ENCODE data around the gene MAN2B1. TPM values are rescaled to one million over a fixed set of nuclear protein-coding genes. Genes with fewer than 3 reads are reported as not detected.
"Not testable (repeated sequence)": the region's sequence is repeated elsewhere in the genome, so short reads cannot be mapped to it uniquely, and the experiment has no call there.

Gene MAN2B1
- total and polyA plus RNA-seq, 2 experiments from 2014 or later: 40.6 to 56.5 TPM

- no peak overlapping the region for H3K4me3 ChIP-seq
- H3K79me2 ChIP-seq (ENCODE audit: insufficient read depth): peaks cover 57% of the 10 kb centered on the region
- peaks cover 9% of the 10 kb centered on the region for H3K9me3 ChIP-seq (ENCODE audit: low read depth)
- no peak for TF ChIP-seq EZH2phosphoT487 (IDR thresholded peaks at IDR 0.05; ENCODE audit: insufficient read depth, low read depth)
- no peak for TF ChIP-seq EZH2 (IDR thresholded peaks at IDR 0.05; ENCODE audit: insufficient read depth, poor library complexity, severe bottlenecking)
- 97 to 99% methylated on average over 7 of the region's 7 CpGs for WGBS, 2 experiments (ENCODE audit: low coverage in 1 of 2, low lambda C conversion rate in 2 of 2, missing lambda C conversion rate in 2 of 2)
- H3F3A ChIP-seq (ENCODE audit: insufficient read depth): peaks cover 12% of the 10 kb centered on the region
- H3K9ac ChIP-seq: no peak overlapping the region
- H4K20me1 ChIP-seq (ENCODE audit: insufficient read depth): no peaks in the 10 kb centered on the region
- H3K27ac ChIP-seq: no peak overlapping the region
- no peaks in the 10 kb centered on the region for H3K4me1 ChIP-seq (ENCODE audit: insufficient read depth)
- in situ Hi-C loops (cut with MboI): no loop called here
- H2AFZ ChIP-seq: no peak overlapping the region
- peaks cover 72% of the 10 kb centered on the region for H3K36me3 ChIP-seq (ENCODE audit: low read depth)
- no peaks in the 10 kb centered on the region for H3K27me3 ChIP-seq (replicated peaks; ENCODE audit: insufficient read depth)
- no peak overlapping the region for H3K4me2 ChIP-seq (ENCODE audit: unreplicated experiment)
- H3K9me2 ChIP-seq (ENCODE audit: insufficient read depth): no peaks in the 10 kb centered on the region
- no peak for DNase-seq
Measured at GRCh38 chr19:12629215-12629614, 37.3 kb downstream of the MAN2B1 start.

GRCh38 chr19:12628040-12629022 lies 38.2 kb downstream of the MAN2B1 start:
- WGBS, 2 experiments (ENCODE audit: low coverage in 1 of 2, low lambda C conversion rate in 2 of 2, missing lambda C conversion rate in 2 of 2): 96 to 98% methylated on average over 17 of the region's 17 CpGs
- Histone ChIP-seq H3K4me2 (ENCODE audit: unreplicated experiment) (no peak overlapping the region), H2AFZ (no peak overlapping the region), H4K20me1 (ENCODE audit: insufficient read depth) (no peaks in the 10 kb centered on the region), H3K27me3 (replicated peaks; ENCODE audit: insufficient read depth) (no peaks in the 10 kb centered on the region), H3K9ac (no peak overlapping the region), H3K36me3 (ENCODE audit: low read depth) (peaks cover 76% of the 10 kb centered on the region), H3K9me3 (ENCODE audit: low read depth) (peaks cover 9% of the 10 kb centered on the region), H3K27ac (no peak overlapping the region), H3K9me2 (ENCODE audit: insufficient read depth) (no peaks in the 10 kb centered on the region), H3F3A (ENCODE audit: insufficient read depth) (peaks cover 3% of the 10 kb centered on the region; the same call in 1 of the 2 replicates), H3K79me2 (ENCODE audit: insufficient read depth) (peaks cover 65% of the 10 kb centered on the region), H3K4me1 (ENCODE audit: insufficient read depth) (peaks cover 3% of the 10 kb centered on the region), H3K4me3 (no peak overlapping the region)
- in situ Hi-C loops (cut with MboI): no loop called here
- TF ChIP-seq EZH2 (IDR thresholded peaks at IDR 0.05; ENCODE audit: insufficient read depth, poor library complexity, severe bottlenecking) (no peak), EZH2phosphoT487 (IDR thresholded peaks at IDR 0.05; ENCODE audit: insufficient read depth, low read depth) (no peak)
- no peak for DNase-seq

GRCh38 chr19:12626958-12627357 lies 39.6 kb downstream of the MAN2B1 start:
- H3K9ac ChIP-seq: no peak overlapping the region
- H3F3A ChIP-seq (ENCODE audit: insufficient read depth): no peaks in the 10 kb centered on the region
- WGBS, 2 experiments (ENCODE audit: low coverage in 1 of 2, low lambda C conversion rate in 2 of 2, missing lambda C conversion rate in 2 of 2): 84 to 85% methylated on average over 7 to 8 of the region's 8 CpGs
- no peak for TF ChIP-seq EZH2 (IDR thresholded peaks at IDR 0.05; ENCODE audit: insufficient read depth, poor library complexity, severe bottlenecking)
- no peak for TF ChIP-seq EZH2phosphoT487 (IDR thresholded peaks at IDR 0.05; ENCODE audit: insufficient read depth, low read depth)
- H3K79me2 ChIP-seq (ENCODE audit: insufficient read depth): peaks cover 77% of the 10 kb centered on the region
- no peak for DNase-seq
- no peaks in the 10 kb centered on the region for H4K20me1 ChIP-seq (ENCODE audit: insufficient read depth)
- H3K27ac ChIP-seq: no peak overlapping the region
- peaks cover 70% of the 10 kb centered on the region for H3K36me3 ChIP-seq (ENCODE audit: low read depth)
- in situ Hi-C loops (cut with MboI): no loop called here
- H3K9me3 ChIP-seq (ENCODE audit: low read depth): peaks cover 9% of the 10 kb centered on the region
- peaks cover 6% of the 10 kb centered on the region for H3K4me1 ChIP-seq (ENCODE audit: insufficient read depth)
- no peaks in the 10 kb centered on the region for H3K27me3 ChIP-seq (replicated peaks; ENCODE audit: insufficient read depth)
- H3K4me3 ChIP-seq: no peak overlapping the region
- no peak overlapping the region for H2AFZ ChIP-seq
- no peaks in the 10 kb centered on the region for H3K9me2 ChIP-seq (ENCODE audit: insufficient read depth)
- no peak overlapping the region for H3K4me2 ChIP-seq (ENCODE audit: unreplicated experiment)

GRCh38 chr19:12623361-12624031 lies 43.0 kb downstream of the MAN2B1 start:
- Histone ChIP-seq H3K79me2 (ENCODE audit: insufficient read depth) (peaks cover 87% of the 10 kb centered on the region), H3K9me2 (ENCODE audit: insufficient read depth) (no peaks in the 10 kb centered on the region), H3K9me3 (ENCODE audit: low read depth) (peaks cover 7% of the 10 kb centered on the region), H3K36me3 (ENCODE audit: low read depth) (peaks cover 46% of the 10 kb centered on the region), H3K27me3 (replicated peaks; ENCODE audit: insufficient read depth) (no peaks in the 10 kb centered on the region), H3K27ac (no peak overlapping the region), H3K4me1 (ENCODE audit: insufficient read depth) (peaks cover 6% of the 10 kb centered on the region), H4K20me1 (ENCODE audit: insufficient read depth) (no peaks in the 10 kb centered on the region), H2AFZ (no peak overlapping the region), H3K4me2 (ENCODE audit: unreplicated experiment) (no peak overlapping the region), H3K9ac (no peak overlapping the region), H3F3A (ENCODE audit: insufficient read depth) (no peaks in the 10 kb centered on the region), H3K4me3 (no peak overlapping the region)
- WGBS, 2 experiments (ENCODE audit: low coverage in 1 of 2, low lambda C conversion rate in 2 of 2, missing lambda C conversion rate in 2 of 2): 85 to 87% methylated on average over 4 of the region's 4 CpGs
- no peak for TF ChIP-seq EZH2 (IDR thresholded peaks at IDR 0.05; ENCODE audit: insufficient read depth, poor library complexity, severe bottlenecking)
- DNase-seq: peak; percentile 41
- in situ Hi-C loops (cut with MboI): no loop called here

- H3K79me2 ChIP-seq (ENCODE audit: insufficient read depth): peaks cover 93% of the 10 kb centered on the region
- H3K27ac ChIP-seq; in situ Hi-C loops (cut with MboI); H3K9me2 ChIP-seq (ENCODE audit: insufficient read depth); H4K20me1 ChIP-seq (ENCODE audit: insufficient read depth); H3K27me3 ChIP-seq (replicated peaks; ENCODE audit: insufficient read depth); DNase-seq; H3K4me2 ChIP-seq (ENCODE audit: unreplicated experiment); H3K9me3 ChIP-seq (ENCODE audit: low read depth); H2AFZ ChIP-seq; H3K4me3 ChIP-seq; H3K9ac ChIP-seq: not testable (repeated sequence)
- H3K4me1 ChIP-seq (ENCODE audit: insufficient read depth): peaks cover 24% of the 10 kb centered on the region
- 86 to 96% methylated on average over 8 to 19 of the region's 26 CpGs for WGBS, 2 experiments (ENCODE audit: low coverage in 1 of 2, low lambda C conversion rate in 2 of 2, missing lambda C conversion rate in 2 of 2)
- peaks cover 25% of the 10 kb centered on the region for H3K36me3 ChIP-seq (ENCODE audit: low read depth)
- H3F3A ChIP-seq (ENCODE audit: insufficient read depth): peaks cover 17% of the 10 kb centered on the region
Measured at GRCh38 chr19:12621253-12622024, 45.1 kb downstream of the MAN2B1 start.

All from GM23248 (cell line).